HUES6 (cell line): ENCODE results near the gene OPA3.

Source experiments
- H3K27ac ChIP-seq: 2 replicates; pipeline ENCODE4 v1.7.0; 2013; ENCODE audit warnings: low read depth, mild to moderate bottlenecking, low read length, inconsistent platforms
- H3K27me3 ChIP-seq: 2 replicates; pipeline ENCODE4 v1.6.1; 2013; ENCODE audit warnings: low read length; ENCODE audit not compliant: control insufficient read depth, insufficient read depth
- H3K36me3 ChIP-seq: 2 replicates; pipeline ENCODE4 v1.6.1; 2013; ENCODE audit warnings: low read length; ENCODE audit not compliant: control insufficient read depth, insufficient read depth
- H3K4me1 ChIP-seq: 2 replicates; pipeline ENCODE4 v1.6.1; 2013; ENCODE audit warnings: low read length; ENCODE audit not compliant: control insufficient read depth, insufficient read depth
- H3K4me3 ChIP-seq: 2 replicates; pipeline ENCODE4 v1.5.1; 2013; ENCODE audit warnings: low read depth, low read length
- H3K9ac ChIP-seq: one replicate; pipeline ENCODE4 v1.6.1; 2013; ENCODE audit warnings: mild to moderate bottlenecking, low read length
- H3K9me3 ChIP-seq: 2 replicates; pipeline ENCODE4 v1.6.1; 2013; ENCODE audit warnings: low read depth, low read length; ENCODE audit not compliant: control insufficient read depth, insufficient read depth

OPA3 gene

DNA sequence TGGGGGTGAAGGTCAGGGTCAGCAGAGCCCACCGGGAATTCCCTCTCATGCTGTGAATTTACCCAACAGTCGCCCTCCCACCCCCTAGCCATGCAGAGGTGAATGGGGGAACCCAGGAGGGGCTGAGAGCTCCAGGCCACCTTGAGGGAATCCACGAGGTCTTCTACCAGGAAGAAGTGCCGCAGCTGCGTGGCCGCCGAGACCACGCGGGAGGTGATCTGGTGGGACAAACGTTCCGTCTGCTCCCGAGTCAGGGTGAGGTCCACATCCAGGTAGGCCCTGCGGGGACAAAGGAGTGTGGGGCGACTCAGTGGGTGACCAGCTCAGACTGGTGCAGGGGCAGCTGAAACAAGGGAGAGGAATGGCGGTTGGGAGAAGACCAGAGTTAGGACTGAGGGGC lies 95.9 kb downstream of the OPA3 start:
- 0 out of 2 replicates have a peak, but pooled peaks cover 11% of the 10 kb centered on the region for H3K36me3 ChIP-seq
- no peaks in the 10 kb centered on the region for H3K27me3 ChIP-seq
- H3K9me3 ChIP-seq = no peaks in the 10 kb centered on the region
- H3K27ac ChIP-seq = no peak overlapping the region
- 0 out of 2 replicates have a peak, but pooled peaks cover 4% of the 10 kb centered on the region for H3K4me1 ChIP-seq
- no peak overlapping the region for H3K4me3 ChIP-seq
- H3K9ac ChIP-seq = no peak overlapping the region

DNA sequence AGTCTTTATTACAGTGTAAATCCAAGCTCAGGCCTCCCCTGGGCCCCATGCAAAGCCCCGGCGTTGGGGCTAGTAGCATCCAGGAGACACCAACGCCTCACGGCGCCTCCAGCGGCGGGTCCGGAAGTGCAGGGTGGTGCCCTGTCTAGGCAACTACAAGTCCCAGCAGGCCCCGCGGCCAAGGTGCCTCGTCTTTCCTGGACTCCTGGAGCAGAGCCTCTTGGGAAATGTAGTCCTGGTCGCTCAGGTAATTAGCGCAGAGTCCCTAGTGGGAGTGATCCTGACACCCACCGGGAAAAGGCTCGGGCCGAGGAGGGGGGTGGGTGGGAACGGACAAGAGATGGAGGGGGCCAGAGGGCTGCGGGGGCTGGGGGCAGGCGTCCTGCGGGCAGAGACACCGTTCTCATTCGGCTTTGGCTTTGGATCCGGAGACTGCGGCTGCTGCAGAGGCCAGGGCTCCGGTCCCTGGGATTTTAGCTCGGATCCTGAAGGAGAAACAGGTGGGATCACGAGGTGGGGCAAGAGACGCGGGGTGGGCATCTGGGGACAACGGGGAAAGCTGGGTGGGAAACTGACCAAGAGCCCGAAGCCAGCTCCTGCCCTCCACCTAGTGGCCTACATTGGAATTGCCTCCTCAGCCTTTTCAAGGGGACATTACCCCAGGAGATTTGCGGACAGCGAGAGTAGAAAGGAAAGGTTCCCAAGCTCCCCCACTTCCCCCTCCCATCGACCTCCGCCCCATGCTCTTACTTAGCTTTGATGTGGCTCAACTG lies 99.1 kb downstream of the OPA3 start:
- Histone ChIP-seq H3K4me3 (peak overlapping the region; percentile 58), H3K9me3 (no peaks in the 10 kb centered on the region), H3K4me1 (0 out of 2 replicates have a peak, but pooled peaks cover 4% of the 10 kb centered on the region), H3K27ac (peak overlapping the region; percentile 35; the same call in 1 of the 2 replicates), H3K9ac (no peak overlapping the region), H3K27me3 (no peaks in the 10 kb centered on the region), H3K36me3 (0 out of 2 replicates have a peak, but pooled peaks cover 11% of the 10 kb centered on the region)

DNA sequence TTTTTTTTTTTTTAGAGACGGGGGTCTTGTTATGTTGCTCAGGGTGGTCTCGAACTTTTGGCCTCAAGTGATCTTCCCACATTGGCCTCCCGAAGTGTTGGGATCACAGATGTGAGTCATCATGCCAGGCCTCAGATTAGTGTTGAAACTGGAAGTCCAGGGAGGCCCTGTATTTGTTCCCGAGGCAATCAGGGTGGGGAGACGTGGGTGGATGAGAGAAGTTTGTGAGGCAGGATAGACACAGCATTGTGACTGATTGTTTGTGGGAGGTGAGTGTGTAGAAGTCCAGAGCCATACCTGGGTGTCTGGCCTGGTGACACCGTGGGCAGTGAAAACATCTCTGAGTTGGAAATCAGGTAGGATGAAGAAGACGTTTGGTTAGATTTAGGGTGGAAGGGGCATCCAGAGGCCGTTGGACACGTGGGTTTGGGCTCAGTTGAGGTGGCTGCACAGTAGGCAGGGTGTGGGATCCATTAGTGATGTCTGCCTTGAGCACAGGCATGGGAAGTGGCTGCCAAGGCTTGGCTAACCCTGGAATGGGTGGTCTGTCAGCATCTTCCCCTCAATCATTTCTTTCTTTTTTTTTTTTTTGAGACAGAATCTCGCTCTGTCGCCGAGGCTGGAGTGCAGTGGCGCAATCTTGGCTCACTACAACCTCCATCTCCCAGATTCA lies 100.2 kb downstream of the OPA3 start:
- H3K4me1 ChIP-seq = 0 out of 2 replicates have a peak, but pooled peaks cover 4% of the 10 kb centered on the region
- H3K9me3 ChIP-seq = no peaks in the 10 kb centered on the region
- no peaks in the 10 kb centered on the region for H3K27me3 ChIP-seq
- H3K4me3 ChIP-seq = no peak overlapping the region
- H3K9ac ChIP-seq = no peak overlapping the region
- H3K36me3 ChIP-seq = 0 out of 2 replicates have a peak, but pooled peaks cover 11% of the 10 kb centered on the region
- no peak overlapping the region for H3K27ac ChIP-seq

DNA sequence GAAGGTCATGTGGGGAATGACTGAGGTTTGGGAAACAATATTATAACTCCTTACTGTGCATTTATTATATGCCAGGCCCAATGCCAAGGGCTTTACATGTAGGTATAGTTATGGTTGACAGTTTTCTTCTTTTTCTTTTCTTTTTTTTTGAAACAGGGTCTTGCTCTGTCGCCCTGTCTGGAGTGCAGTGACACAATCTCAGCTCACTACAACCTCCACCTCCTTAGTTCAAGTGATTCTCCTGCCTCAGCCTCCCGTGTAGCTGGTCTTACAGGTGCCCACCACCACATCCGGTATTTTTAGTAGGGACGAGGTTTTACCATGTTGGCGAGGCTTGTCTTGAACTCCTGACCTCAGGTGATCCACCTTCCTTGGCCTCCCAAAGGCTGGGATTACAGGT lies 101.6 kb downstream of the OPA3 start:
- no peak overlapping the region for H3K27ac ChIP-seq
- 0 out of 2 replicates have a peak, but pooled peaks cover 3% of the 10 kb centered on the region for H3K36me3 ChIP-seq
- H3K4me3 ChIP-seq = no peak overlapping the region
- H3K9ac ChIP-seq = no peak overlapping the region
- H3K4me1 ChIP-seq = peaks cover 6% of the 10 kb centered on the region; the same call in 1 of the 2 replicates
- no peaks in the 10 kb centered on the region for H3K27me3 ChIP-seq
- no peaks in the 10 kb centered on the region for H3K9me3 ChIP-seq

DNA sequence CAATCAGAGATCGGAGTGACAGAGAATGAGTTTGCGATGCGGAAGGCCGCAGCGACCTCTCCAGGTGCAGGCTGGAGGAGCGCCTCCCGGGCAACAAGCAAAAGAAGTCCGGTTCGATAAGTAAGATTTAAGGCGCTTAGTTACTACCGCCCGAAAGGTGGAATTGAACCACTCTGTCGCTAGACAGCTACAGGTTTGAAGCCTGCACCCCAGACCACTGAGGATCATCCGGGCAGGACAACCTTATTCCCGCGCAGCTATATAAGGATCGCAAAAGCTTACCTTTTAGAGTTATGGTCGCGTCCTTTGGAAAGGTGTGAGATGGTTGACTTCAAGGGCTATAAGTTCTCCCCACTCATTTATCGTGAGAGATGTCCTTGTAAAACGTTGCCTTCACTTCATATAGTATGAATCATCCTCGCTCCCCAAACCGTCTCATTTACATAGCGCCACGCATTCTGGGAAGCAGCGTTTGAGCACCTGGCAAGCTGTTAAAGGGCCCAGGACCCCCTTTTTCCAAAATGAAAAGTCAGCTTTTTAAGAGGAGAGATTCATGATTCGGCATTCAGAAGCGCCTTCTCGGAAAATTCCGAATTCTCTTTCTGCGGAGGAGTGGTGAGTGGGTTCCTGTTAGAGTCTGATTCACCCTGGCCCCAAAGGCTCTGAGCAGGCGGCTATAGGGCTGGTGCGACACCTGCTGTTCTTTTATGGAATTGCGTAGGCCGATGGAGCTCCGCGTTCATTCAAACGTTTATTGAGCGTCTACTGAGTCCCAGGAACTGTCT lies 106.0 kb downstream of the OPA3 start:
- Histone ChIP-seq H3K9ac (peak overlapping the region; percentile 98), H3K4me1 (peaks cover 12% of the 10 kb centered on the region; the same call in 1 of the 2 replicates), H3K4me3 (peak overlapping the region; percentile 78), H3K27me3 (no peaks in the 10 kb centered on the region; the same call in 1 of the 2 replicates), H3K9me3 (no peaks in the 10 kb centered on the region), H3K36me3 (no peaks in the 10 kb centered on the region), H3K27ac (peak overlapping the region; percentile 99)

- Histone ChIP-seq H3K27me3 (peaks cover 1% of the 10 kb centered on the region), H3K9ac (peak overlapping the region; percentile 98), H3K27ac (no peak overlapping the region)
Observed at GRCh38 chr19:45477713-45478453, 106.7 kb downstream of the OPA3 start.

More at GRCh38 chr19:45477713-45478453, 106.7 kb downstream of the OPA3 start:
- Histone ChIP-seq H3K4me3 (peak overlapping the region; percentile 78), H3K9me3 (no peaks in the 10 kb centered on the region), H3K4me1 (peaks cover 17% of the 10 kb centered on the region), H3K36me3 (no peaks in the 10 kb centered on the region)
